GM23338 (cell line): ENCODE results near the gene CFAP77. TPM values are rescaled to one million over a fixed set of nuclear protein-coding genes. Genes with fewer than 3 reads are reported as not detected.

ENCODE experiments used
- ATAC-seq: fragments of 200-7000 bp; cut with Tn5 transposase; 3 replicates; pipeline ENCODE4 v1.9.1; 2020
- DNase-seq: peaks from one replicate; pipeline ENCODE4 v3.0.0-alpha.2; 2015; ENCODE audit warnings: low spot score
- H2AFZ ChIP-seq: fragments of 200-600 bp; sonication (generic); 2 replicates; pipeline ENCODE4 v1.8.0; 2016; ENCODE audit warnings: antibody characterized with exemption, mild to moderate bottlenecking, moderate library complexity
- H3F3A ChIP-seq: fragments of 200-600 bp; sonication (generic); replicated peaks from 2 replicates; pipeline ENCODE4 v1.8.0; 2017; ENCODE audit warnings: antibody characterized with exemption, mixed run types, low read depth
- H3K27ac ChIP-seq: fragments of 200-600 bp; sonication (generic); 2 replicates; pipeline ENCODE4 v1.6.1; 2016; ENCODE audit warnings: low read depth
- H3K27me3 ChIP-seq: fragments of 200-600 bp; sonication (generic); 2 replicates; pipeline ENCODE4 v1.8.0; 2016; ENCODE audit warnings: mild to moderate bottlenecking, mixed run types, moderate library complexity; ENCODE audit not compliant: insufficient read depth
- H3K36me3 ChIP-seq: fragments of 200-600 bp; sonication (generic); 2 replicates; pipeline ENCODE4 v1.8.0; 2016; ENCODE audit warnings: mild to moderate bottlenecking; ENCODE audit not compliant: insufficient read depth
- H3K4me1 ChIP-seq: fragments of 200-600 bp; sonication (generic); 2 replicates; pipeline ENCODE4 v1.8.0; 2016; ENCODE audit warnings: mild to moderate bottlenecking, moderate library complexity; ENCODE audit not compliant: insufficient read depth
- H3K4me2 ChIP-seq: fragments of 200-600 bp; sonication (generic); 2 replicates; pipeline ENCODE4 v1.7.1; 2017; ENCODE audit warnings: mixed run types
- H3K4me3 ChIP-seq: fragments of 200-600 bp; sonication (generic); 2 replicates; pipeline ENCODE4 v1.6.1; 2016; ENCODE audit warnings: mixed run types
- H3K79me2 ChIP-seq: fragments of 200-600 bp; sonication (generic); replicated peaks from 2 replicates; pipeline ENCODE4 v1.8.0; 2017; ENCODE audit warnings: mild to moderate bottlenecking; ENCODE audit not compliant: insufficient read depth
- H3K9me2 ChIP-seq: fragments of 200-600 bp; sonication (generic); 2 replicates; pipeline ENCODE4 v1.8.0; 2017; ENCODE audit not compliant: insufficient read depth
- H4K20me1 ChIP-seq: fragments of 200-600 bp; sonication (generic); replicated peaks from 2 replicates; pipeline ENCODE4 v1.8.0; 2017; ENCODE audit warnings: mild to moderate bottlenecking; ENCODE audit not compliant: insufficient read depth
- H3K27ac Mint-ChIP-seq: 2 replicates; pipeline ENCODE4 v1.8.0; 2020; ENCODE audit warnings: inconsistent platforms, mild to moderate bottlenecking, moderate library complexity, mixed read lengths
- H3K27me3 Mint-ChIP-seq: 3 replicates; pipeline ENCODE4 v1.8.0; 2022; ENCODE audit warnings: low read depth, mild to moderate bottlenecking, moderate library complexity, mixed read lengths, inconsistent platforms; ENCODE audit not compliant: insufficient read depth, poor library complexity
- H3K36me3 Mint-ChIP-seq: 3 replicates; pipeline ENCODE4 v1.8.0; 2021; ENCODE audit warnings: low read depth, mild to moderate bottlenecking, inconsistent platforms, moderate library complexity, mixed read lengths
- H3K4me1 Mint-ChIP-seq: 3 replicates; pipeline ENCODE4 v1.8.0; 2020; ENCODE audit warnings: mild to moderate bottlenecking, inconsistent platforms, mixed read lengths
- H3K4me3 Mint-ChIP-seq: 3 replicates; pipeline ENCODE4 v1.8.0; 2021; ENCODE audit warnings: moderate library complexity, mild to moderate bottlenecking, inconsistent platforms, mixed read lengths
- H3K9me3 Mint-ChIP-seq: 3 replicates; pipeline ENCODE4 v1.8.0; 2020; ENCODE audit warnings: moderate library complexity, mild to moderate bottlenecking, inconsistent platforms, mixed read lengths
- CTCF ChIP-seq, 2 experiments: fragments of 200-600 bp in 1 of 2; sonication (generic) in 1 of 2; conservative IDR thresholded peaks; 2 replicates each; pipeline versions ENCODE4 v1.5.1 to v1.6.1; 2016 to 2017; ENCODE audit warnings: antibody characterized with exemption in 2 of 2, low read depth in 2 of 2, mild to moderate bottlenecking in 2 of 2, moderate library complexity in 1 of 2
- ETS1 ChIP-seq: IDR thresholded peaks from 2 replicates; pipeline ENCODE4 v1.6.1; 2016; ENCODE audit warnings: antibody characterized with exemption
- EZH2 ChIP-seq: fragments of 200-600 bp; sonication (generic); IDR thresholded peaks from one replicate; pipeline ENCODE4 v1.8.0; 2017; ENCODE audit warnings: antibody characterized with exemption, mild to moderate bottlenecking, low read depth; ENCODE audit not compliant: unreplicated experiment
- EZH2phosphoT487 ChIP-seq: fragments of 200-600 bp; sonication (generic); IDR thresholded peaks from one replicate; pipeline ENCODE4 v1.8.1; 2018; ENCODE audit warnings: antibody characterized with exemption; ENCODE audit not compliant: unreplicated experiment
- JUNB ChIP-seq: IDR thresholded peaks from one replicate; pipeline ENCODE4 v1.6.1; 2016; ENCODE audit warnings: antibody characterized with exemption; ENCODE audit not compliant: unreplicated experiment
- NANOG ChIP-seq: IDR thresholded peaks from 2 replicates; pipeline ENCODE4 v1.6.1; 2016; ENCODE audit warnings: antibody characterized with exemption, borderline replicate concordance
- POLR2AphosphoS5 ChIP-seq: IDR thresholded peaks from 2 replicates; pipeline ENCODE4 v1.6.1; 2016; ENCODE audit warnings: antibody characterized with exemption, low read depth
- REST ChIP-seq: IDR thresholded peaks from one replicate; pipeline ENCODE4 v1.6.1; 2018; ENCODE audit warnings: antibody characterized with exemption; ENCODE audit not compliant: unreplicated experiment
- STAT1 ChIP-seq: IDR thresholded peaks from one replicate; pipeline ENCODE4 v1.6.1; 2016; ENCODE audit warnings: antibody characterized with exemption; ENCODE audit not compliant: unreplicated experiment
- ZNF114 ChIP-seq: fragments of 250-450 bp; sonication (Bioruptor Pico); IDR thresholded peaks from 2 replicates; pipeline ENCODE4 v1.5.0; 2020; ENCODE audit warnings: mild to moderate bottlenecking, moderate library complexity
- ZNF331 ChIP-seq: fragments of 250-450 bp; sonication (Bioruptor Pico); IDR thresholded peaks from 2 replicates; pipeline ENCODE4 v1.5.0; 2020; ENCODE audit warnings: low read depth, mild to moderate bottlenecking, moderate library complexity
- ZNF462 ChIP-seq: fragments of 250-450 bp; sonication (Bioruptor Pico); IDR thresholded peaks from 2 replicates; pipeline ENCODE4 v1.5.0; 2020; ENCODE audit warnings: mild to moderate bottlenecking, moderate library complexity
- polyA plus RNA-seq: library from polyadenylated mRNA; unstranded; fragments of >200 nt; fragmentation: Nextera tagmentation; extraction: Ambion mirVana; gene quantifications from 2 replicates; pipeline ENCODE4 v1.2.1, GENCODE V29; 2016
- total RNA-seq: library from RNA; depleted of rRNA; stranded (reverse); fragments of >200 nt; shearing (Covaris generic); gene quantifications from 2 replicates; pipeline ENCODE4 v1.2.3, GENCODE V29; 2014

The CFAP77 gene
- total and polyA plus RNA-seq, 2 experiments from 2014 or later = 0.97 to 1.3 TPM

- 0 out of 2 replicates have a peak, but pooled peaks cover 3% of the 10 kb centered on the region for H3F3A ChIP-seq
- Mint-ChIP-seq H3K27ac (no peak overlapping the region), H3K9me3 (no peaks in the 10 kb centered on the region), H3K36me3 (peaks cover 65% of the 10 kb centered on the region), H3K4me3 (no peak overlapping the region), H3K4me1 (peaks cover 11% of the 10 kb centered on the region), H3K27me3 (peaks cover 9% of the 10 kb centered on the region)
- no peaks in the 10 kb centered on the region for H3K27me3 ChIP-seq
- no peaks in the 10 kb centered on the region for H3K9me2 ChIP-seq
- no peak for ATAC-seq
- no peaks in the 10 kb centered on the region for H3K79me2 ChIP-seq
- H3K27ac ChIP-seq = no peak overlapping the region
- H4K20me1 ChIP-seq = peaks cover 3% of the 10 kb centered on the region
- H2AFZ ChIP-seq = no peak overlapping the region
- H3K4me3 ChIP-seq = no peak overlapping the region
- TF ChIP-seq ZNF114 (no peak), POLR2AphosphoS5 (no peak), REST (no peak), STAT1 (no peak), NANOG (no peak), ZNF331 (CRISPR knock-in tag) (no peak), EZH2 (no peak), ETS1 (no peak), EZH2phosphoT487 (no peak), CTCF (conservative IDR thresholded peaks at IDR 0.05; ENCODE audit: low read depth in 2 of 2) (no peak), ZNF462 (no peak), JUNB (no peak)
- H3K36me3 ChIP-seq = peaks cover 16% of the 10 kb centered on the region; the same call in 1 of the 2 replicates
- no peak for DNase-seq
- no peaks in the 10 kb centered on the region for H3K4me1 ChIP-seq
- no peak overlapping the region for H3K4me2 ChIP-seq
These were observed 199.8 kb downstream of the CFAP77 start for GRCh38 chr9:132609829-132610228.
